Measurements from ENCODE around the gene FRMD3.

Gene FRMD3

DNA sequence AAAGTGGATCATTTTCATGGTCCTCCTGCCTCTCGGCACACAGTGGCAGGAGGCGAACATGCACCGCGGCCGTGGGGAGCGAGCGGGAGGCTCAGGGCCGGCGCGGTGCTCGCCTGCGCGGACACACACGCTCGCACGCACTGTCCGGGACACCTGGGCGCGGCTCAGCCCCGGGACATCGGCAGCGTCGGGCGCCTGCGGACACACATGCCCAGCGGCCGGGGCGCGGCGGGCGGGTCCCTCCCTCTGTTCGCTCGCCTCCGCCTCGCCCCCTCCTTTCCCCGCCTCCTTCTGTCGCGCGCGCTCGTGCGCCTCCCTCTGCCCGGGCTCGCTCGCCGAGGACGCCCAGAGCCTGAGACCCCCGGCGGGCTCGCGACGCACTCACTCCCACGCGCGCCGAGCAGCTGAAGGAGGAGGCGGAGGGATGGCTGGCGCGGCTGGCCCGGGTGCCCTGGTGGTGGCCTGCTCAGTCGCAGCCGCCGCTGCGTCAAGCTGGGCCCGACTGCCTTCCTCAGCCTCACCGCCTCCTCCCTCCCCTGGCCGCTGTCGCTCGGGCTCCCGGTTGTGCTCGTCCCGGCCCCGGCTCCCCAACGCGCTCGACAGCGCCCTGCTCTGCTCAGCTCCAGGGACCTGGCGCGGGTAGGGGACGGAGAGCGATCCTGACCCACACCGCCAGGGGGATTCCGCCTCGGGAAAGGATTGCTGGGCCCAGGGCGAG, at the start of gene FRMD3:
TSS of gene FRMD3 (minus strand) at position 230 of the 718 bp plus-strand sequence. CDS start at position 60, 170 bp downstream.
- DNase-seq (ENCODE audit: low read depth in 3 of 3): peak in 1 of 3 experiments; percentile 44

DNA sequence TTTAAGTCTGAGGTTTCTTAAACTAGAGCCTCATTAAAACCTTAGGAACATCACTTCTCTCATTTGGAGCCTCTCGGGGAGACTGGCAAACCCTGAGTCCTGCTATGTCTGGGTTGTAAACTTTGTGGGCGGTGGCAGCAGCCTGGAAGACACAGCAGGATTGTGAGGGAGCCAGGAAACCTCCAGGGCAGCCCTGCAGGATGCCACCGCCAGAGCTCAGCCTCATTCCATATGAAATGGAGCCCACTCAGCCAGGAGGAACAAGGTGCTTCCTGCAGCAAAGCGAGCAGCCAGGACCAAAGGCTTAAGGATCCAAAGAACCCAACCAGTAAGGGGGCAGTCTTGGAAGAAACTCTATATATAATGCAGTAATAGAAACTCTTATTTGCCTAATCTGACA, 46.8 kb upstream of the FRMD3 start:
- no peak for DNase-seq (ENCODE audit: low read depth in 3 of 3)

DNA sequence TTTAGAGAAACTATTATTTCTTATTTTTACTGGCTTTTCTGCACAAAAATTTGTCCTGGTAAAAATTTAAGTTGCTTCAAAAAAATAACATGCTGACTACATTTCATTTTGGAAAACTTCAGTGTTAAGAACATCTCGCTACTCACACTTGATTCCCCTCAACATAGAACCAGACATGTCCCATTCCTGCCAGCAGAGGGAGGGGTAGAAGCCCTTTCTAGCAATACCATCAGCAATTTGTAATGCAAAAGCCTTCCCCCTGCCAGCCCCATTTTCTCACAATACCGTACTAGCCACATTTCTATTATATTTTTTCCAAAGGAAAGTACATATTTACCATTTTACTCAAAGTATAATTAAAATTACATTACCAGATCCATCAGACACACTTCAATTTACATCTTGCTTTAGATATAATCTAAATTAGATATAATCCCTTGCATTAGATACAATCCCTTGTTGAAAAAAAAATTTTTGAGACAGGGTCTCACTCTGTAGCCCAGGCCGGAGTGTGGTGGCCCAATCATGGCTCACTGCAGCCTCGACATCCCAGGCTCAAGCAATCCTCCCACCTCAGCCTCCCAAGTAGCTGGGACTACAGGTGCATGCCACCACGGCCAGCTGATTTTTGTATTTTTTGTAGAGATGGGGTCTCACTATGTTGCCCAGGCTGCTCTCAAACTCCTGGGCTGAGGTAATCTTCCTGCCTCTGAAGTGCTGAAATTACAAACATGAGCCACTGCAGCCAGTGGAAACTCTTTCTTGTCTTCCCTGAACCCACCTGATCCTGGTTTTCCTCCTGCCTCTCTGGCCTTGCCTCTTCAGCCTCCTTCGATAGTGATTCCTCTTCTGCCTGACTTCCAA, 45.2 kb upstream of the FRMD3 start:
- DNase-seq (ENCODE audit: low read depth in 3 of 3): peak in 1 of 3 experiments; percentile 3

DNA sequence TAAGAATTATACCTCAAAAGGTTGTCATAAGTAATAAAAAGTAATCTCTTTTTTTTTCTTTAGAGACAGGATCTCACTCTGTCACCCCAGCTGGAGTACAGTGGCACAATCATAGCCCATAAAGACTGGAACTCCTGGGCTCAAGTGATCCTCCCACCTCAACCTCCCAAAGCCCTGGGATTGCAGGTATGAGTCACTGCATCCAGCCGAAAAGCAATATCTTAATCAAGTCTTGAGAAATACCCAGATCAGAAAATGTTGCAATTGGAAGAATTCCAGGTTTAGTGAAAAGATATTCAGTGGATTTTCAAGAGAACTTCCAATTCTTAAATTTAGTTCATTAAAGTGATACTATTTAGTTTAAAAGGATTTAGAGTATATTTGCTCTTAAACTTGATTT, 43.8 kb upstream of the FRMD3 start:
- no peak for DNase-seq (ENCODE audit: low read depth in 3 of 3)

DNA sequence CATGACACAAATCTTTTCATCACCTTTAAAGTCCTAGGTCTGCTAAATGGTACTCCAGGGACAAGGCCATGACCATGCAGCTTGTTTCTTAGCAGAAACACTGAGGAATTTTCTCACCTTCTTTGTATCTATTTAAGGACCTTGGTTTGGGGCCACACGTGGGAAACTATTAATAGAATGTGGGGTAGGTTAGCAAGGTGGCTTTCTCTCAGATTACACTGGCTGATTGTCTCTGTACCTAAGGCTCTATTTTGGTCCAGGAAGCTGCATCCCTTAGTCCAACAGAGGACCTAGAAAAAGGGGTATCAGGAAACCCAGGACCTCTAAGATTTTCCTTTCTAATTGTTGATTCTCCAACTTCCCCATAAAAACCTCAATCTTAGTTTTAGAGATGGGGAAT, 36.3 kb upstream of the FRMD3 start:
- no peak for DNase-seq (ENCODE audit: low read depth in 3 of 3)

DNA sequence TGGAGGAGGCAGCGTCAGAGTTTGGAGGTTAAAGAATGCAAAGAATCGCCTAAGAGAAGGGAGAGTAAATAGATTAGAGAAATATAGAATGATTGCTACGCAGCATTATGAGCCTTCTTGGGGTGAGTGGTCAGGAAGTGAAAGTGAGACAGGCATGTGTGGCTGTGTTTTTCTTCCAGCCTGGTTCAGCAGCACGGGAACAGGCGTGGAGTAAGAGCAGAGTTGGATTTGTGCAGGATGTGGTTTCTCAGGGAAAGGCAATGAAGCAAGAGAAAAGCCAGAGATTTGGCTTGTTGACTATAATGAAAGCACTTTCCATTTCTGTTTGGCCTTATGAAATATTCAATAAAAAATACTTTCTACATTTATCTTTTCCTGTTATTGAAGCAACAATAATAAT, 34.3 kb upstream of the FRMD3 start:
- DNase-seq (ENCODE audit: low read depth in 3 of 3): no peak

DNA sequence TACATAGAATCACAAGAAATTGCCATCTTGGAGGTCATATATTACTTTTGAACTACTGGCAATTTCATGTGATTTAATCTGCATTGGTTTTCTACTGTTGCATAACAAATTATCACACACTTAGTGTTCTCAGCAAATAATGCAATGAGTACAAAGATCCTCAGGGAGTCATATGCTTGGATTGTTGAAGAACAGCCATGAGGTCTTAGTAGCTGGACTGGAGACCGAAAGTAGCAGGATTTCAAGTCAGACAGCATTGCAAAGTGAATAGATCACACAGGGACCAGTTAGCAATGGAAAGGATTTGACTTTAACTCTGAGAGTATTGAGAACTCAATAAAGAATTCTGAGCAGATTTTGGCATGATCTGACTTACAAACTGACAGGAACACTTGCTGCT, 32.2 kb upstream of the FRMD3 start:
- DNase-seq (ENCODE audit: low read depth in 3 of 3): no peak

DNA sequence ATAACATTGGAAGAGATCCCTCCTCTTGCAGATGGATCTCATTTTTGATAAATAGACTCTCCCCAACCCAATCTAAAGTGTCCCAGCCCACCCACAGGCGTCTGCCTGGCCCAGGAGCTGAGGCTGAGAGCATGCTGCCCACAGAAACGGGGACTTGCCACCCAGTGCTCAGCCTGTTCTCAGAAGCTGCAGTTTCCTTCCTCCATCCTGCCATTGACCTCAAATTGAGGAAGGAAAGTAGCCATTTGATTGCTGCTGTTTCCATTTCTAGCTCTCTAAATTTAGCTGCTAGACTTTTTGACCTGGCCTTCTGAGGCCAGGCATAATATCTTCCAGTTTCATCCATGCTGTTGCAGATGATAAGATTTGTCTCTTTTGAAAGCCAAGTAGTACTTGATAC, 31.1 kb upstream of the FRMD3 start:
- no peak for DNase-seq (ENCODE audit: low read depth in 3 of 3)

DNA sequence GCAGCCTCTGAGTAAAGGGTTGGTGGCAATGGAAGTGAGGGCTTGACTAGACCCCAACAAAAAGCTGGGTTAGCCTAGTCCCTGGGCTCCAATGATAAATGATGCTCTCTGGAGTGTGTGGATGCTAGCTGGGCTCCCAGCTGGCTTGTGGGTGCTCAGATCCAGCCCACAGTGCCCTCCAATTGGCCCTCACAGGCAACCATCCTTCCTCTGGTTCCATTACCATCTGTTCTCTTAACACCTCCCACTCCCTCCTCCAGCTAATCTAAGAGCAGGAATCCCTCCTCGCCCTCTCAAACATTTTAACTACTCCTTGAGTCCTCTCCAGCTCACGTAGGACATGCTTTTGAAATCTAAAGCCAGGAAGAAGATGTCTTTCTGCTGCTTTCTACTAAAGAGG, 25.2 kb upstream of the FRMD3 start:
- DNase-seq (ENCODE audit: low read depth in 3 of 3): no peak

DNA sequence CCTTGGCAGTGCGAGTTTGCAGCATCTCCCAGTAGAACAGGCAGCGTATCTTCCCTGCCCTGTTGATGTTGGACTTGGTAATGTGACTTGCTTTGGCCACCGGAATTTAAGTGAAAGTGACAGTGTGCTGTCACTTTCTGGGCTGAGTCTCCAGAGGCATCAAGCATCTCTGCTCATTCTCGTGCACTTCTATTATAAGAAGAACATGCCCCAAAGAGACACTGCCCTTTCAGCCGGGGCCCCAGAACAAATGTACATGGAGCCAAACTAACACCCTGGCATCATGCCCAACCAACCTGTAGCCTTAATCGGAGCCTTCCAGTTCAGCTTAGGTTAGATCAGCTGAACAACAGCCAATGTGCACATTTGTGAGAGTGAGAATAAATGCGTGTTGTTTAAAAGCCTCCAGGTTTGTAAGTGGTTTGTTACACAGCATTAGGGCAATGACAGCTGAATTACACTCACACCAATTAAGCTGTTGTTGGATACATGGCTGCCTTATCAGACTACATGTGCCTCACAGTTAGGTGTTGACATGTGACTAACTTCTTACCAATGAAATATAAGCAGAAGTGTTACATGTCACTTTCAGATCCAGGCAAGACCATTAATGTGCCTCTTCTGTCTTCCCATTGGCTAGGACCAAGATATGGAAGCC, 22.1 kb upstream of the FRMD3 start:
- no peak for DNase-seq (ENCODE audit: low read depth in 3 of 3)

DNA sequence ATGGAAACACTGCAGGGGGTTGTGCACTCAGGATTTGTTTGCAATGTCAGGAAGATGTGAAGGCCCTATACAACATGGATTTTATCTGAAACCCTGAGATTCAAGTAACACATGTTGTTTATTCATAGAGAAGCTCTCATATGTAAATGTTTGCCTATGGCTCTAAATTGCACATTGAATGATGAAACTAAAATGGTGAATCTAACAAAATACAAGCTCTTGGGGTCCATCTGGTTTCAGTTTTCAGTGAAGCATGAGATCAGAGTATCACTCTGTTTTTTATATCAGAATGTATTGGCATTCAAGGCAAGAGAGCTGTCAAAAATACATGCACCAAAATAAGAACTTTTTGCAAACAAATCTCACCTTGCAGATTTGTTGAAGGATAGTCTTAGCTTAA, 19.6 kb upstream of the FRMD3 start:
- DNase-seq (ENCODE audit: low read depth in 3 of 3): no peak

DNA sequence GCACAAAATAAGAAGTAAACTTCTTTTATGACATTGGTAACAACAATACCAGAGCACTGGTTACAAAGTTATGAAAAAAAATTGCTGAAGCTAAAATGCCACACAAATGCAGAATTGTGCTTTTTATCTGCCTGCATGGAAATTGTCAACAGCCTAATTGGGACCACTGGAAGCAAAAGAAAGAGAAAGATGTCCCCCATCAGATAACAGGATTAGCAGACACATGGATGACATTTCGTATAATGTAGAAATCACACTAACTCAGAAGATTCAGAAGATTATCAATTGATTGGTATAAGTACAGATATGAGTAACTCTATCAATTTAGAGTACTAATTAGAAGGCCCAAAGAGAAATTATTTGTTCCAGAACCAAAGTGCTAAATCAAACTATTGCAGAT, 19.1 kb upstream of the FRMD3 start:
- no peak for DNase-seq (ENCODE audit: low read depth in 3 of 3)

DNA sequence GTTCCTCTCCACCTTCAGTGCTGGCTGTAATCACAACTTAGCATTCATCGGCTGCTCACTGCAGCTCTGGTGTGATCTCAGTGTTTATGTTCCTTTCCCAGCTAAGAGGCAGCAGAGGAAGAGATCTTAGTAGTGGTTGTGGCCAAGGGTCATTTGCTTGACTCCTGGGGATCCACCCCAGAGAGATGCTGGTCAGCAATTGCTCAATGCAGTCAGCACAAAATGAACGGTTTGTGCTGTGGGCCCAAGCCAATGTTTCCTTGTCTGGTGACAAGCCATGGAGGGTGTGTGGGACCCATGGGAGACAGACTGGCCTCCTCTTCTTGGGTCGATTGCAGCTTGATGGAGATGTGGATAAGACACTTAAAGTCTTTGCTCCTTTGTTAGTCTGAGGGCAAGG, 16.1 kb upstream of the FRMD3 start:
- DNase-seq (ENCODE audit: low read depth in 3 of 3): no peak

DNA sequence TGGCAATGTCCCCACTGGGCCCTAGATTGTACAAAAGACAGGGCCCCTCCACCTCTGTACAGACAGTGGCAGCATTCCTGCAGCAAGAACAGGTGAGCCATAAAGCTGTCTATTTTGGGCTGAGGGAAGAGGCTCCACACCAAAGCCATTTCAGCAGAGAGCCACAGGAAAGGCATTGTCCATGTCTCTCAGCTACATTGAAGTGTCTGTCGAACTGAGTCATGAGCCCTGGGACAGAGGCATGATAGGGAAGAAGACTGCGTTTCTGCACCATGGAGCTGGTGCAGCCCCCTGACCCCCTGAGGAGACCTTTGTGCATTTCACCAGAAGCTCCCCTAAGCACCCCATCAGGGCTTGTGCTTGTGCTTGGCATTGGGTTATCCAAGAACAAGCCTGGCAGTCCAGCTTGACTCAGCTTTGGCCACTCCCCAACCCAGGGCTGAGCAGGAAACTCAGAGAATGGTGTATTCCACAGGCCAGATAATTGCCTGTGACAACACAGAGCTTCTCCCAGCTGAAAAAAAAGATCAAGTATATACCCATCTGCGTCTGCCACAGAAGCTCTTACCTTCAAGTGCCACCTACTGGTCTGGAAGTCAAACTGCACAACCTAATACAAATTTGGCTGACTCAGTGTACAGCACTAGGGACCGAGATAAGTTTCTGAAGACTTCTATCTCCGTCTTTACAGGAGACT, 5.9 kb upstream of the FRMD3 start:
- DNase-seq (ENCODE audit: low read depth in 3 of 3): no peak

DNA sequence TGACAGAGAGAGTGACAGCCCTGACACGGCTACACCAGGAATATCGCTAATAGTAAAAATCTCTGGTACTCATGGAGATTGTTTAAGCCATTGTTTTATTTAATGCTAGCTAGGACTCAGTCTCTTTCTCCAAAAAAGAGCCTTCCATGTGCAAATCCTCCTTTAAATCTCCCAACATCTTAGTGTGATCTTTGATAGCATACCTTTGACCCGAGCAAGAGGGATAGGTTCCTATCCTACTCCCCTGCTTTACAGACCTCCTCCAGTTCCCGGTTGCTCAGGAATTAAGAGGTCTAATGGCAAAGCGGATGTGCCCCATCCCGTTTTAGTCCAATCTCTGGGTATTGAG, 663 bp upstream of the FRMD3 start:
- DNase-seq (ENCODE audit: low read depth in 3 of 3): no peak

DNA sequence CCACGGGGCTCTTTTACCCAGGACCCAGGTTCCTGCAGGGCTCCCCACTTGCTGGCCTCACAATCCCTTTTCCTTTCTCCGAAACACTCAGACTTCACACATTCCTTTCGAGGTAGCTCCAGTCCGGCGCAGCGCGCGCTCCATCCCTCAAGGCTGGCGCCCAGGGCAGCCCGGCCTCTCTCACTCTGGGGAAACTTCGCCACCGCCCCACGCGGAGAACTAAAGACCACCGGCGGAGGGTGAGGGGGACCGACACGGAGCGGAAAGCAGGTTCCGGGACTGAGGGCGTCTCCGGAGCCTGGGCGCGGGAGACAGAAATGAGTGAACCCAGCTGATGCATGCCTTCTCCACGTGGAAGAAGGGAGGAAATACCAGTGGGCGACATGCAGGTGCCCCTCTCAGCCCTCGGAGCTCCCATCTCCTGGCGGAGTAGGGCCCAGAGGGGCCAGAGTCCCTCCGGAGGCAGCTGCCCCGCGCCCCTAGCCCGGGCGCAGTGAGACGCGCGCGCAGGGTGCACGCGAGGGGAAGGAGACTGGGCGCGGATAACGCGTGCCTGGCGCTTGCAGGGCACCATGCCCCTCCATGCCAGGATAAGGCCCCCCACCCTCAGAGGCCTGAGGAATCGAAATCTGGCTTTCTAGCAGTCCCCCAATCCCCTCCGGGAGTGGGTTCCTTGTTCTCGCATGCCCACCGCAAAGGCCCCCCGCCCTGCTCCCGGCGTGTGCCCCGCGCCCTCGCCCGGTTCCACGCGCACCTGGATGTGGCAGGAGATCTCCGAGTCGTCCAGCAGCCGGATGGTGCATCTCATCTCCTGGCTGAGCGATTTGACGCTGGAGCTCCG, 650 bp downstream of the FRMD3 start:
- DNase-seq (ENCODE audit: low read depth in 3 of 3): no peak

DNA sequence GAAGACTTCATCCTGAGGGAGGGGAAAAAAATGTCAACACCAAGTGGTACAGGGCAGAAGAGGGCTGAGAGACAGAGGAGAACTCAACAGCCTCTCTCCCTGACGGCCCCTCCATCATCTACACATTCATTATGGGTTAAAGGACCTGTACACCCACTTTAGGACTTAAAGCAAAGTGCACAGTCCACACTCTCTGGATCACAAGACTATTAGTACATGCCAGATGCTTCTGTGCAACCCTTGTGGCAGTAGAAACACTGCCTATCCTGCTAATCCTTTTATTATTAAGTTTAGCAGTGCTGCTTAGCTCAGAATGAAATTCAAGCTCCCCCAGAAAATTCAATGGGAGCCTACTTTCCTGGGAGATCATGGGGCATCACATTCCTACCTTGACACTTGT, 1.9 kb downstream of the FRMD3 start:
- no peak for DNase-seq (ENCODE audit: low read depth in 3 of 3)

DNA sequence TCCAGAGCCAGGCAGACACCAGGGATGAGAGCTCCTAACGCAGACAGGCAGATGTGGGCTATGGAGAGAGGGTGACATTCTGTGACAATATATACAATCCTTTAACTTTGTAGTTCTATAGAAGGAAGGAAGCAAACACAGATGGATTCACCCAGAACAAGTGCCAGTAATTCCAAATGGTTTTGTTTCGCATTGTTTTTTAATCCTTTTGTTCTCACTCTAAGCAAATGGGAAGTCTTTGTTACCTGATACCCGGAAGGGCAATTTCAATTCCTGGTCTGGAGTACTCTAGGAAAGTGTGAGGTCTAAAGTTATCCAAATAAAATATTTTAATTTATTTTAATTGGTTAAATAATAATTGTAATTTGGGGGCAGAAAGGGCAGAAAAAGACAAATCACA, 2.5 kb downstream of the FRMD3 start:
- DNase-seq (ENCODE audit: low read depth in 3 of 3): no peak

DNA sequence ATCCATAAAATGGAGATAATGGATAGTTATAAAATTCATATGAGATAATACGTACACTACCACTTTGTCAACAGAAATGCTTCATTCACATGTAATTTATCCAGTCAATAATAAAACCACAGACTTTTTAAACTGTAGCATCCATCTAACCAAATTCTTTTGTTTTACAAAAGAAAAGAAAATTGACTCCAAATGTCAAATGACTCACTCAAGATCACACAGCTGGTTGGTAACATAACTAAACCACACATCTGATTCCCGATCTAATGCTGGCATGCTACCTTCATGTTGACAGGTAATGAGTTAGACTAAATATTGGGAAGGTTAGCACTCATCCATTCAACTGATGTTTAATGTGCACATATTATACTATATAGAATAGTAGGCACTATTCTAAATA, 4.9 kb downstream of the FRMD3 start:
- no peak for DNase-seq (ENCODE audit: low read depth in 3 of 3)

DNA sequence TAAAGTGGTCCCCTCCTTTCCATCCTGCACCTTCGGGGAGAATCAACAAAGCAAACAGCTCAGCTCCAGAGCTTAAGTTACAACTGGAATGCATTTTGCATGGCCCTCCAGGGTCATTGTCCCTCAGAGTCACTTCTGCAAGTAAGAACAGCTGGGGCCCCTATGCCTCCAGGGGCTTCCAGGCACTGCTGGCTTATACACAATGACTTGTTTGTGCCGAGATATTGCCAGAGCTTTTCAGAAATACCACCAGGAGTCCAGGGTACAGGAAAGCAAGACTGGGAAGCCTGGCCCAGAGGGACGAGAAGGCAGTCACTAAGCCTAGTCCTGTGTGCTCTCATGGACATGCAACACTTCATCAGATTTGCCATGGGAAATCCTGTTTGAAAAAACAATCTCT, 11.3 kb downstream of the FRMD3 start:
- DNase-seq (ENCODE audit: low read depth in 3 of 3): no peak

DNA sequence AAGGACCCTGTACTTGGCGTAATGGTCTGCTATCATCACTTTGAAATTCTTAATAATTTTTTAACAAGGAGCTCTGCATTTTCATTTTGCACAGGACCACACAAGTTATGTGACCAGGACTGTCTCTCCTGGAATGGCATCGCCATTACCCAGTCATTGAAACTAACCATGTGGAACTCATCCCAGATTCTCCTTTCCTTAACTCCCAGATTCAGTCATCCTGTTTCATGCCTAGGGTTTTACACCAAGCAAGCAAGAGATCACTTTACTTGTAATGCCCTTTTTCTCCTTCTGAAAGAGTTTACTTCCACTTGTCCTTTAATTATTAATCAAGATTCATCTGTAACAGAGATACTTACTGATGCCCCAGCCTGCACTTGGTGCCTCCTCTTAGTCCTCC, 12.0 kb downstream of the FRMD3 start:
- no peak for DNase-seq (ENCODE audit: low read depth in 3 of 3)
